Suprapubic skin (tissue), 4 donors: ENCODE results near the gene HIVEP2. TPM values are rescaled to one million over a fixed set of nuclear protein-coding genes. Genes with fewer than 3 reads are reported as not detected.

Experiments used
- DNase-seq, 2 donors: peaks; one replicate each; pipeline ENCODE4 v3.0.0-alpha.2; 2019; ENCODE audit warnings: low spot score in 2 of 2
- H3K27ac ChIP-seq: fragments of 200-600 bp; sonication (generic); one replicate; pipeline ENCODE4 v1.5.1; 2019
- H3K27me3 ChIP-seq: fragments of 200-600 bp; sonication (generic); one replicate; pipeline ENCODE4 v1.5.1; 2019
- H3K36me3 ChIP-seq: fragments of 200-600 bp; sonication (generic); one replicate; pipeline ENCODE4 v1.5.1; 2019
- H3K4me1 ChIP-seq: fragments of 200-600 bp; sonication (generic); one replicate; pipeline ENCODE4 v1.5.1; 2019
- H3K4me3 ChIP-seq: fragments of 200-600 bp; sonication (generic); one replicate; pipeline ENCODE4 v1.5.1; 2019; ENCODE audit warnings: mild to moderate bottlenecking
- H3K9me3 ChIP-seq: fragments of 200-600 bp; sonication (generic); one replicate; pipeline ENCODE4 v1.5.1; 2019
- EP300 ChIP-seq: sonication (generic); formaldehyde crosslinking; IDR thresholded peaks from one replicate; pipeline ENCODE4 v1.6.1; 2017; ENCODE audit warnings: antibody characterized with exemption
- POLR2A ChIP-seq, 2 donors: fragments of 450-650 bp; IDR thresholded peaks; one replicate each; pipeline ENCODE4 v1.6.1; 2017; ENCODE audit warnings: antibody characterized with exemption in 2 of 2, mild to moderate bottlenecking in 2 of 2, moderate library complexity in 2 of 2
- POLR2AphosphoS5 ChIP-seq, 3 donors: sonication (generic); formaldehyde crosslinking; IDR thresholded peaks; one replicate each; pipeline ENCODE4 v1.6.1; 2017; ENCODE audit warnings: antibody characterized with exemption in 3 of 3
- WGBS: methylation state at CpG from one replicate; pipeline ENCODE4 v1.1.5; 2018; 5-methylcytosine and 5-hydroxymethylcytosine counted together
- total RNA-seq, 4 donors: library from RNA; depleted of rRNA; stranded (reverse); fragments of >200 nt; gene quantifications; one replicate each; pipeline ENCODE4 v1.1.0, GENCODE V29; 2016
- TF ChIP-seq, protein P1 (sequence below), 2 donors: fragments of 200-600 bp in 1 of 2; fragments of 450-650 bp in 1 of 2; sonication (generic) in 1 of 2; IDR thresholded peaks; one replicate each; pipeline ENCODE4 v1.5.1; 2016 to 2019; ENCODE audit warnings: antibody characterized with exemption in 2 of 2, mild to moderate bottlenecking in 1 of 2, moderate library complexity in 1 of 2

Gene HIVEP2
- total RNA-seq, 4 donors from 2014 or later = 23.6 to 31.3 (median 25.6) TPM

GRCh38 chr6:142740449-142740848 is 204.5 kb downstream of the HIVEP2 start:
- WGBS = 38% methylated on average over 4 of the region's 4 CpGs
- Histone ChIP-seq H3K4me3 (no peak overlapping the region), H3K9me3 (no peaks in the 10 kb centered on the region), H3K4me1 (peaks cover 4% of the 10 kb centered on the region), H3K27me3 (no peaks in the 10 kb centered on the region), H3K36me3 (no peaks in the 10 kb centered on the region), H3K27ac (no peak overlapping the region)
- no peak for DNase-seq
- TF ChIP-seq EP300 = no peak
- TF ChIP-seq, protein P1, sequence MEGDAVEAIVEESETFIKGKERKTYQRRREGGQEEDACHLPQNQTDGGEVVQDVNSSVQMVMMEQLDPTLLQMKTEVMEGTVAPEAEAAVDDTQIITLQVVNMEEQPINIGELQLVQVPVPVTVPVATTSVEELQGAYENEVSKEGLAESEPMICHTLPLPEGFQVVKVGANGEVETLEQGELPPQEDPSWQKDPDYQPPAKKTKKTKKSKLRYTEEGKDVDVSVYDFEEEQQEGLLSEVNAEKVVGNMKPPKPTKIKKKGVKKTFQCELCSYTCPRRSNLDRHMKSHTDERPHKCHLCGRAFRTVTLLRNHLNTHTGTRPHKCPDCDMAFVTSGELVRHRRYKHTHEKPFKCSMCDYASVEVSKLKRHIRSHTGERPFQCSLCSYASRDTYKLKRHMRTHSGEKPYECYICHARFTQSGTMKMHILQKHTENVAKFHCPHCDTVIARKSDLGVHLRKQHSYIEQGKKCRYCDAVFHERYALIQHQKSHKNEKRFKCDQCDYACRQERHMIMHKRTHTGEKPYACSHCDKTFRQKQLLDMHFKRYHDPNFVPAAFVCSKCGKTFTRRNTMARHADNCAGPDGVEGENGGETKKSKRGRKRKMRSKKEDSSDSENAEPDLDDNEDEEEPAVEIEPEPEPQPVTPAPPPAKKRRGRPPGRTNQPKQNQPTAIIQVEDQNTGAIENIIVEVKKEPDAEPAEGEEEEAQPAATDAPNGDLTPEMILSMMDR (IDR thresholded peaks at IDR 0.05) = no peak
- no peak for TF ChIP-seq POLR2AphosphoS5 (IDR thresholded peaks at IDR 0.05)
- TF ChIP-seq POLR2A (IDR thresholded peaks at IDR 0.05) = no peak

DNA sequence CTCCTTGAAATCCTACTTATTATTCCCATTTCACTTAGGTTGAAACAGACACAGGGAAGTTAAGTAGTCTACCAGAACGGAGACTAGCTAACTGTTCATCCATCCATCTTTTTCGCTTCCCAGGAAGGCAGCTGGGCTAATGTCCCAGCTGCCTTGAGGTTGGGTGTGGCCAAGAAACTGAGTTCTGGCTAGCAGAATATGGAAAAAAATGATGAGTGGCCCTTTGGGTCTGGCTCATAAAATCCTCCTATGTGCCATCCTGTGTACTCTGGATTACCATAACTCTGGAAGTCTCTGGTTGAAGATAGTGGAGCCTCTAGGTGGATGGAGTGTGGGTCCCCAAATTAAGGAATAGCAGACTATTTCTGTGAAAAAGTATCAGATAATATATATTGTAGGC is 206.2 kb downstream of the HIVEP2 start:
- no peak overlapping the region for H3K27ac ChIP-seq
- no peaks in the 10 kb centered on the region for H3K36me3 ChIP-seq
- TF ChIP-seq POLR2AphosphoS5 (IDR thresholded peaks at IDR 0.05) = no peak
- TF ChIP-seq, protein P1 (IDR thresholded peaks at IDR 0.05) = no peak
- no peak for TF ChIP-seq POLR2A (IDR thresholded peaks at IDR 0.05)
- no peak for TF ChIP-seq EP300
- no peaks in the 10 kb centered on the region for H3K9me3 ChIP-seq
- no peaks in the 10 kb centered on the region for H3K27me3 ChIP-seq
- 49% methylated on average over 2 of the region's 2 CpGs for WGBS
- no peak overlapping the region for H3K4me3 ChIP-seq
- no peak for DNase-seq
- H3K4me1 ChIP-seq = peaks cover 4% of the 10 kb centered on the region

DNA sequence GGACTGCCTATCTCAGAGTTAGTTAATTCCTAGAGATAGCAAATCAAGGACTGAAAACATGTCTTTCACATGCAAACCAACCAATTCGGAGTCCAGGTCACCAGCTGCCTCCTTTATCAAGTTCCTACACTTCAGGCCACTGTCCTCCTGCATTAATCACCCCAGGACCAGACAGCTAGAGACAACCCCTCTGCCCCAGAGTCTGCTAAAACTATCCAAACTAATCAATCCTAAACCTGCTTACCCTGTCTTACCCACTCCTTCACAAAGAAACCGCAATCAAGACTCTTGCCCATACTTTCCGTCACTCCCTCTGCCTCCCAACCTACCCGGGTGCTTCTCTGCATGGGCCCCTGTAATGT is 207.0 kb downstream of the HIVEP2 start:
- Histone ChIP-seq H3K9me3 (no peaks in the 10 kb centered on the region), H3K27ac (no peak overlapping the region), H3K36me3 (no peaks in the 10 kb centered on the region), H3K4me1 (peaks cover 4% of the 10 kb centered on the region), H3K27me3 (no peaks in the 10 kb centered on the region), H3K4me3 (no peak overlapping the region)
- WGBS = 86% methylated on average over 4 of the region's 4 CpGs
- TF ChIP-seq POLR2AphosphoS5 (IDR thresholded peaks at IDR 0.05) (no peak), EP300 (no peak), POLR2A (IDR thresholded peaks at IDR 0.05) (no peak)
- TF ChIP-seq, protein P1 (IDR thresholded peaks at IDR 0.05) = no peak
- DNase-seq = no peak

- no peak for DNase-seq
- Histone ChIP-seq H3K27ac (no peak overlapping the region), H3K27me3 (no peaks in the 10 kb centered on the region), H3K36me3 (no peaks in the 10 kb centered on the region), H3K4me3 (no peak overlapping the region), H3K4me1 (peaks cover 4% of the 10 kb centered on the region), H3K9me3 (no peaks in the 10 kb centered on the region)
- TF ChIP-seq EP300 = no peak
- no peak for TF ChIP-seq POLR2A (IDR thresholded peaks at IDR 0.05)
- TF ChIP-seq, protein P1 (IDR thresholded peaks at IDR 0.05) = no peak
- TF ChIP-seq POLR2AphosphoS5 (IDR thresholded peaks at IDR 0.05) = no peak
- 63% methylated on average over 3 of the region's 3 CpGs for WGBS
Measured at GRCh38 chr6:142737368-142738034, 207.5 kb downstream of the HIVEP2 start.

DNA sequence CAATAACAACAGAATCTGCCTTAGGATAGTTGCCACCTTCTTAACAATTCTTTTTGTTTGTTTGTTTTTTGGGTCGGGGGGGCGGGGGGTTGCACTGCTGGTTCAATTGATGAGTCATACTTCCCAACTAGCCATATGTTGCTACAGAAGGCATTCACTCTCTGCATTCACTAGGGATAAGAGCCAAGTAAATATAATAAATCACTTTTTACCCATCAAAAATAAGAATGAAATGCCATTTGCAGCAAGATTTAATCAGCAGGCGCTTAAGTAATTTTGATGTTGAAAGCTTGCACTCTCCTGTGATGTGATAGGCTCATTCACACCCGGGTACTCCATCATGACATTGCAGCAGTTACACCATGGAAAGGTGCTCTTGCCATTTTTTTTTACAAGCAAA is 209.8 kb downstream of the HIVEP2 start:
- no peaks in the 10 kb centered on the region for H3K9me3 ChIP-seq
- 34% methylated on average over 4 of the region's 4 CpGs for WGBS
- no peaks in the 10 kb centered on the region for H3K27me3 ChIP-seq
- no peak overlapping the region for H3K4me3 ChIP-seq
- DNase-seq = no peak
- H3K4me1 ChIP-seq = peaks cover 8% of the 10 kb centered on the region
- TF ChIP-seq, protein P1 (IDR thresholded peaks at IDR 0.05) = no peak
- TF ChIP-seq EP300 = no peak
- no peak for TF ChIP-seq POLR2A (IDR thresholded peaks at IDR 0.05)
- no peak for TF ChIP-seq POLR2AphosphoS5 (IDR thresholded peaks at IDR 0.05)
- no peaks in the 10 kb centered on the region for H3K36me3 ChIP-seq
- no peak overlapping the region for H3K27ac ChIP-seq
